ENCODE measurements around the gene PDGFD.
"Not testable (repeated sequence)": the region's sequence is repeated elsewhere in the genome, so short reads cannot be mapped to it uniquely, and the experiment has no call there.

The PDGFD gene

GRCh38 chr11:104054911-104055529 lies 108.9 kb downstream of the PDGFD start:
- DNase-seq (ENCODE audit: low read depth in 2 of 2): no peak

GRCh38 chr11:104053743-104054478 lies 110.0 kb downstream of the PDGFD start:
- no peak for DNase-seq (ENCODE audit: low read depth in 2 of 2)

- DNase-seq (ENCODE audit: low read depth in 2 of 2): no peak
Observed at GRCh38 chr11:104051778-104052177, 112.2 kb downstream of the PDGFD start.

- no peak for DNase-seq (ENCODE audit: low read depth in 2 of 2)
Observed at GRCh38 chr11:104049116-104049515, 114.8 kb downstream of the PDGFD start.

- not testable (repeated sequence) for DNase-seq (ENCODE audit: low read depth in 2 of 2)
Observed at GRCh38 chr11:104046858-104047257, 117.1 kb downstream of the PDGFD start.

- no peak for DNase-seq (ENCODE audit: low read depth in 2 of 2)
Observed at GRCh38 chr11:104046331-104046730, 117.6 kb downstream of the PDGFD start.

GRCh38 chr11:104043678-104044239 lies 120.2 kb downstream of the PDGFD start:
- no peak for DNase-seq (ENCODE audit: low read depth in 2 of 2)

GRCh38 chr11:104043142-104043541 lies 120.8 kb downstream of the PDGFD start:
- DNase-seq (ENCODE audit: low read depth in 2 of 2): no peak

- no peak for DNase-seq (ENCODE audit: low read depth in 2 of 2)
Observed at GRCh38 chr11:104041792-104042191, 122.2 kb downstream of the PDGFD start.

GRCh38 chr11:104036995-104037394 lies 127.0 kb downstream of the PDGFD start:
- DNase-seq (ENCODE audit: low read depth in 2 of 2): no peak

- no peak for DNase-seq (ENCODE audit: low read depth in 2 of 2)
Observed at GRCh38 chr11:104036588-104036987, 127.4 kb downstream of the PDGFD start, which contains the start of gene DDI1. TSS of gene DDI1 (plus strand) at chr11:104036640. CDS start at chr11:104036823, 183 bp downstream.

- DNase-seq (ENCODE audit: low read depth in 2 of 2): no peak
Observed at GRCh38 chr11:104033561-104033960, 130.4 kb downstream of the PDGFD start.

- DNase-seq (ENCODE audit: low read depth in 2 of 2): peak; percentile 75 to 78
Observed at GRCh38 chr11:104033134-104033533, 130.8 kb downstream of the PDGFD start.

- DNase-seq (ENCODE audit: low read depth in 2 of 2): no peak
Observed at GRCh38 chr11:104028476-104029263, 135.3 kb downstream of the PDGFD start.

- DNase-seq (ENCODE audit: low read depth in 2 of 2): no peak
Observed at GRCh38 chr11:104024572-104024971, 139.4 kb downstream of the PDGFD start.

GRCh38 chr11:104015649-104016415 lies 148.1 kb downstream of the PDGFD start:
- no peak for DNase-seq (ENCODE audit: low read depth in 2 of 2)

GRCh38 chr11:104011044-104011443 lies 152.9 kb downstream of the PDGFD start:
- DNase-seq (ENCODE audit: low read depth in 2 of 2): no peak

- no peak for DNase-seq (ENCODE audit: low read depth in 2 of 2)
Observed at GRCh38 chr11:104009744-104010143, 154.2 kb downstream of the PDGFD start.

- DNase-seq (ENCODE audit: low read depth in 2 of 2): no peak
Observed at GRCh38 chr11:104005234-104005855, 158.6 kb downstream of the PDGFD start.

GRCh38 chr11:104003491-104003890 lies 160.5 kb downstream of the PDGFD start:
- DNase-seq (ENCODE audit: low read depth in 2 of 2): peak; percentile 61 to 62

GRCh38 chr11:104001561-104002056 lies 162.3 kb downstream of the PDGFD start:
- peak; percentile 67 to 69 for DNase-seq (ENCODE audit: low read depth in 2 of 2)

Measured in fibroblast of skin of left quadriceps (primary cell).